Hepatocyte (in vitro differentiated cells): ENCODE results near the gene UFSP2. TPM values are rescaled to one million over a fixed set of nuclear protein-coding genes. Genes with fewer than 3 reads are reported as not detected.

ENCODE experiments used
- DNase-seq: peaks from one replicate; pipeline ENCODE4 v3.0.0-alpha.2; 2016; ENCODE audit warnings: low spot score
- H2AFZ ChIP-seq: fragments of 200-600 bp; sonication (generic); 2 replicates; pipeline ENCODE4 v1.6.0; 2016; ENCODE audit warnings: antibody characterized with exemption, mild to moderate bottlenecking
- H3K27ac ChIP-seq: fragments of 200-600 bp; sonication (generic); 2 replicates; pipeline ENCODE4 v1.5.1; 2016; ENCODE audit warnings: mild to moderate bottlenecking
- H3K27me3 ChIP-seq: fragments of 200-600 bp; sonication (generic); 2 replicates; pipeline ENCODE4 v1.6.1; 2016
- H3K36me3 ChIP-seq: fragments of 200-600 bp; sonication (generic); replicated peaks from 2 replicates; pipeline ENCODE4 v1.5.1; 2016; ENCODE audit warnings: low read depth; ENCODE audit not compliant: insufficient read depth
- H3K4me1 ChIP-seq: fragments of 200-600 bp; sonication (generic); 2 replicates; pipeline ENCODE4 v1.5.1; 2016; ENCODE audit warnings: mild to moderate bottlenecking, moderate library complexity; ENCODE audit not compliant: insufficient read depth
- H3K4me2 ChIP-seq: fragments of 200-600 bp; sonication (generic); 2 replicates; pipeline ENCODE4 v1.6.0; 2016
- H3K4me3 ChIP-seq: fragments of 200-600 bp; sonication (generic); 2 replicates; pipeline ENCODE4 v1.5.1; 2016; ENCODE audit warnings: mild to moderate bottlenecking
- H3K79me2 ChIP-seq: fragments of 200-600 bp; sonication (generic); 2 replicates; pipeline ENCODE4 v1.6.0; 2017; ENCODE audit warnings: mild to moderate bottlenecking
- H3K9me2 ChIP-seq: fragments of 200-600 bp; sonication (generic); replicated peaks from 2 replicates; pipeline ENCODE4 v1.6.0; 2017; ENCODE audit warnings: mild to moderate bottlenecking; ENCODE audit not compliant: insufficient read depth
- H3K9me3 ChIP-seq: fragments of 200-600 bp; sonication (generic); 2 replicates; pipeline ENCODE4 v1.5.1; 2016; ENCODE audit warnings: low read depth, mild to moderate bottlenecking
- H4K20me1 ChIP-seq: fragments of 200-600 bp; sonication (generic); 2 replicates; pipeline ENCODE4 v1.6.0; 2016; ENCODE audit warnings: mild to moderate bottlenecking; ENCODE audit not compliant: insufficient read depth, poor library complexity, severe bottlenecking
- EZH2 ChIP-seq: fragments of 200-600 bp; sonication (generic); IDR thresholded peaks from 2 replicates; pipeline ENCODE4 v1.6.1; 2016; ENCODE audit warnings: antibody characterized with exemption, mild to moderate bottlenecking, borderline replicate concordance
- EZH2phosphoT487 ChIP-seq: fragments of 200-600 bp; sonication (generic); IDR thresholded peaks from one replicate; pipeline ENCODE4 v1.6.1; 2018; ENCODE audit warnings: antibody characterized with exemption, mild to moderate bottlenecking, low read depth, moderate library complexity; ENCODE audit not compliant: unreplicated experiment, severe bottlenecking
- WGBS: methylation state at CpG from one replicate; pipeline ENCODE4 v1.1.6; 2016; ENCODE audit warnings: low lambda C conversion rate; ENCODE audit errors: missing lambda C conversion rate; 5-methylcytosine and 5-hydroxymethylcytosine counted together
- polyA plus RNA-seq: library from polyadenylated mRNA; unstranded; fragments of >200 nt; fragmentation: Nextera tagmentation; extraction: Ambion mirVana; gene quantifications from 2 replicates; pipeline ENCODE4 v1.2.1, GENCODE V29; 2016
- total RNA-seq: library from RNA; depleted of rRNA; stranded (reverse); fragments of >200 nt; gene quantifications from 2 replicates; pipeline ENCODE4 v1.2.3, GENCODE V29; 2014
- TF ChIP-seq, protein P1 (sequence below): fragments of 200-600 bp; sonication (generic); IDR thresholded peaks from 2 replicates; pipeline ENCODE4 v1.5.1; 2016; ENCODE audit warnings: antibody characterized with exemption, mild to moderate bottlenecking; ENCODE audit not compliant: poor library complexity

The UFSP2 gene
- total and polyA plus RNA-seq, 2 experiments from 2014 or later = 29.2 to 38.5 TPM

DNA sequence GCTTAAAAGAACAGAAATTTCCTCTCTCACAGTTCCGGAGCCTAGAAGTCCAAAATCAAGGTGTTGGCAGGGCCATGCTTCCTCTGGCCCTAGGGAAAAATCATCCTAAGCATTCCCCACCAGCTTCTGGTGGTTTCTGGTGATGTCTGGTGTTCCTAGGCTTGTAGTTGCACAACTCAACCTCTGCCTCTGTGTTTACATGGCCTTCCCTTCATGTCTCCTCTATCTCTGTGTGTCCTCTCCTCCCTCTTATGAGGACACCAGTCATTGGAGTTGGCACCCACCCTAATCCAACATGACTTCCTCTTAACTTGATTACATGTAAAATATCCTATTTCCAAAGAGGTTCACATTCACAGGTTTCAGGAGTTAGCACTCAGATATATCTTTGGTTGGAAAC, 45.4 kb downstream of the UFSP2 start:
- WGBS = 79% methylated on average over 1 of the region's 1 CpG
- Histone ChIP-seq H3K4me2 (no peak overlapping the region), H3K27ac (no peak overlapping the region), H3K9me3 (no peaks in the 10 kb centered on the region), H2AFZ (no peak overlapping the region), H3K79me2 (no peaks in the 10 kb centered on the region), H3K4me3 (no peak overlapping the region), H3K9me2 (no peaks in the 10 kb centered on the region), H4K20me1 (no peaks in the 10 kb centered on the region), H3K4me1 (no peaks in the 10 kb centered on the region), H3K36me3 (no peaks in the 10 kb centered on the region), H3K27me3 (no peaks in the 10 kb centered on the region)
- DNase-seq = no peak
- TF ChIP-seq, protein P1, sequence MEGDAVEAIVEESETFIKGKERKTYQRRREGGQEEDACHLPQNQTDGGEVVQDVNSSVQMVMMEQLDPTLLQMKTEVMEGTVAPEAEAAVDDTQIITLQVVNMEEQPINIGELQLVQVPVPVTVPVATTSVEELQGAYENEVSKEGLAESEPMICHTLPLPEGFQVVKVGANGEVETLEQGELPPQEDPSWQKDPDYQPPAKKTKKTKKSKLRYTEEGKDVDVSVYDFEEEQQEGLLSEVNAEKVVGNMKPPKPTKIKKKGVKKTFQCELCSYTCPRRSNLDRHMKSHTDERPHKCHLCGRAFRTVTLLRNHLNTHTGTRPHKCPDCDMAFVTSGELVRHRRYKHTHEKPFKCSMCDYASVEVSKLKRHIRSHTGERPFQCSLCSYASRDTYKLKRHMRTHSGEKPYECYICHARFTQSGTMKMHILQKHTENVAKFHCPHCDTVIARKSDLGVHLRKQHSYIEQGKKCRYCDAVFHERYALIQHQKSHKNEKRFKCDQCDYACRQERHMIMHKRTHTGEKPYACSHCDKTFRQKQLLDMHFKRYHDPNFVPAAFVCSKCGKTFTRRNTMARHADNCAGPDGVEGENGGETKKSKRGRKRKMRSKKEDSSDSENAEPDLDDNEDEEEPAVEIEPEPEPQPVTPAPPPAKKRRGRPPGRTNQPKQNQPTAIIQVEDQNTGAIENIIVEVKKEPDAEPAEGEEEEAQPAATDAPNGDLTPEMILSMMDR = no peak
- TF ChIP-seq EZH2 (no peak), EZH2phosphoT487 (no peak)

DNA sequence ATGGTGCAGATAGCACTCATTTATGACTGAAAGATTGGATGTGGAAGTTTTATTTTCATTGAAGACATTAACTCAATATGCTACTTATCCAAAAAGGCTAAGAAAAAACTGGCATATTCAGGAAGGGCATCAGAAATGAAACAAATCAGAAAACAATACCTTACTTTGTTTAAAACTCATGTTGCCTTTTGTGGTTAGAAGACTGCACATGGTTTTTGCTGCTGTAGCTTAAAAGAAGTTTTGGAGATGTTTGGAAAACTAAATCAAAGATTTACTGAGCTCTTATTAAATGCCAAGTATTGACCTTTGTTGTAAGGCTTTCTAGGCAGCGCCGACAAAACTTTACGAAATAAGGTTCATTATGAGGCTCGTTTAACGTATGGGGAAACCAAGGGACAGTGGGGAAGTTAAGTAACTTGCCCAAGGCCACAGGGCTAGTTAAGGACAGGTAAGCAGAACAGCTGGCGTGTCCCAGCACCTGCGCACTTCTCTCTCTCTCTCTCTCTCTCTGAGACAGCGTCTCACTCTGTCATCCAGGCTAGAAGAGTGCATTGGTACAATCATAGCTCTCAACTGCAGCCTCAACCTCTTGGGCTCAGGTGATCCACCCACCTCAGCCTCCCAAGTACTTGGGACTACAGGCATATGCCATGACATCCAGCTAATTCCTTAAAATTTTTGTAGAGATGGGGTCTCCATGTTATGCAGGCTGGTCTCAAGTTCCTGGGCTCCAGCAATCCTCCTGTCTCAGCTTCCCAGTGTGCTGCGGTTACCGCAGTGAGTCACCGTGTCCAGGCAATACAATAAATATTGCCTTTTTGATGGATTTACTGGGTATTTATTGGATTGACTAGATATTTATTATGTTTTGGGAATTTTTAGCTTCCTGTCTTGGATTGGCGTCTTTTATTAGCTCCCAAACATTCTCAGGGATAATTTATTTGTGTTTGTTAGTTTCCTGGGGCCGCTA, 46.2 kb downstream of the UFSP2 start:
- Histone ChIP-seq H3K4me1 (no peaks in the 10 kb centered on the region), H3K4me3 (no peak overlapping the region), H3K27ac (no peak overlapping the region), H3K27me3 (no peaks in the 10 kb centered on the region), H4K20me1 (no peaks in the 10 kb centered on the region), H3K9me2 (no peaks in the 10 kb centered on the region), H3K9me3 (no peaks in the 10 kb centered on the region), H2AFZ (no peak overlapping the region), H3K4me2 (no peak overlapping the region), H3K36me3 (no peaks in the 10 kb centered on the region), H3K79me2 (no peaks in the 10 kb centered on the region)
- 97% methylated on average over 13 of the region's 13 CpGs for WGBS
- TF ChIP-seq, protein P1 = no peak
- TF ChIP-seq EZH2phosphoT487 = no peak
- TF ChIP-seq EZH2 = no peak
- no peak for DNase-seq

DNA sequence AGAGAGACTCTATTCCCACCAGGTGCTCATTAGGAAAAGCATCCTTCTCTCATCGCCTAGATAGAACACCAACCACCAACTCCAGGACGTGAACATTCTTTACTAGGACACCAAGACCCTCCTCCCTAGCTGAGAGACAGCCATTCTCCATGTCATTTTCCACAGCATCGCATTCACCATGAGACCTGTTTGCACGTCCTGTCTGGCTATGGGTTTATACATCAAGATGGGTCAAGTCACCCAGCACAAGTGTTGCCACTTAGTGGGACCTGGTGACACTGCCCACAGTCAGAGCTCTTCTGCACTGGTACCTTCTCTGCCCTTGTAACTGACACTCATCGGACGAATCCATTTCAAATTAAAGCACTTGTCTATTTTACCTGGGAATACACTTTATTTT, 47.5 kb downstream of the UFSP2 start:
- WGBS = 89% methylated on average over 6 of the region's 6 CpGs
- Histone ChIP-seq H3K27me3 (no peaks in the 10 kb centered on the region), H3K4me1 (no peaks in the 10 kb centered on the region), H3K9me2 (no peaks in the 10 kb centered on the region), H3K4me2 (no peak overlapping the region), H3K36me3 (no peaks in the 10 kb centered on the region), H3K79me2 (no peaks in the 10 kb centered on the region), H3K4me3 (no peak overlapping the region), H3K27ac (no peak overlapping the region), H3K9me3 (no peaks in the 10 kb centered on the region), H4K20me1 (no peaks in the 10 kb centered on the region), H2AFZ (no peak overlapping the region)
- no peak for DNase-seq
- no peak for TF ChIP-seq EZH2phosphoT487
- no peak for TF ChIP-seq EZH2
- TF ChIP-seq, protein P1 = no peak
